PC-3 (cell line): ENCODE data around the gene EGF. TPM values are rescaled to one million over a fixed set of nuclear protein-coding genes. Genes with fewer than 3 reads are reported as not detected.

Source experiments
- ATAC-seq: fragments of 200-7000 bp; cut with Tn5 transposase; 2 replicates; pipeline ENCODE4 v1.9.1; 2020; ENCODE audit warnings: mild to moderate bottlenecking, moderate library complexity
- BruUV-seq: library from RNA; stranded (reverse); fragments of 400-500 nt; replicated peaks from 2 replicates; lab custom pipeline; 2021; lab: Mats Ljungman, UMichigan
- CTCF ChIA-PET: fragments of 300-600 bp; sonication (Branson Sonifier 250); formaldehyde crosslinking; loops from one replicate; lab custom pipeline; 2022; ENCODE audit warnings: antibody characterized with exemption; lab: Charles Lee
- POLR2A ChIA-PET: fragments of 300-600 bp; sonication (Branson Sonifier 250); formaldehyde crosslinking; loops from one replicate; lab custom pipeline; 2022; ENCODE audit warnings: antibody characterized with exemption; ENCODE audit not compliant: unreplicated experiment; lab: Charles Lee
- DNase-seq: peaks from one replicate; pipeline ENCODE4 v3.0.0-alpha.2; 2015
- H2AFZ ChIP-seq: fragments of 300-600 bp; sonication (generic); 2 replicates; pipeline ENCODE4 v1.6.0; 2016; ENCODE audit warnings: antibody characterized with exemption, low read length
- H3F3A ChIP-seq: fragments of 300-600 bp; sonication (generic); one replicate; pipeline ENCODE4 v1.6.0; 2017; ENCODE audit warnings: antibody characterized with exemption, low read length, control low read depth, mild to moderate bottlenecking; ENCODE audit not compliant: unreplicated experiment
- H3K27ac ChIP-seq: fragments of 300-600 bp; sonication (generic); 2 replicates; pipeline ENCODE4 v1.5.1; 2016; ENCODE audit warnings: mild to moderate bottlenecking, low read length
- H3K27me3 ChIP-seq: fragments of 300-600 bp; sonication (generic); 2 replicates; pipeline ENCODE4 v1.6.1; 2016; ENCODE audit warnings: low read length, mixed read lengths
- H3K36me3 ChIP-seq: fragments of 300-600 bp; sonication (generic); 2 replicates; pipeline ENCODE4 v1.6.1; 2016; ENCODE audit warnings: low read depth, mixed run types, low read length, mixed read lengths
- H3K4me1 ChIP-seq: fragments of 300-600 bp; sonication (generic); 2 replicates; pipeline ENCODE4 v1.5.1; 2016; ENCODE audit warnings: low read length; ENCODE audit not compliant: insufficient read depth
- H3K4me2 ChIP-seq: fragments of 300-600 bp; sonication (generic); 2 replicates; pipeline ENCODE4 v1.6.0; 2016; ENCODE audit warnings: low read length
- H3K4me3 ChIP-seq: fragments of 300-600 bp; sonication (generic); 2 replicates; pipeline ENCODE4 v1.5.1; 2016; ENCODE audit warnings: mild to moderate bottlenecking, low read length, mixed read lengths
- H3K79me2 ChIP-seq: fragments of 300-600 bp; sonication (generic); 2 replicates; pipeline ENCODE4 v1.6.1; 2017; ENCODE audit warnings: low read length, mixed read lengths
- H3K9ac ChIP-seq: fragments of 300-600 bp; sonication (generic); 2 replicates; pipeline ENCODE4 v1.6.0; 2016; ENCODE audit warnings: mild to moderate bottlenecking, low read length
- H3K9me2 ChIP-seq: fragments of 300-600 bp; sonication (generic); replicated peaks from 2 replicates; pipeline ENCODE4 v1.6.1; 2016; ENCODE audit warnings: mixed run types, low read length, mixed read lengths
- H3K9me3 ChIP-seq: fragments of 300-600 bp; sonication (generic); 2 replicates; pipeline ENCODE4 v1.6.1; 2016; ENCODE audit warnings: low read length, mixed read lengths
- H4K20me1 ChIP-seq: fragments of 300-600 bp; sonication (generic); 2 replicates; pipeline ENCODE4 v1.6.1; 2016; ENCODE audit warnings: low read length, mixed read lengths
- EZH2 ChIP-seq: fragments of 300-600 bp; sonication (generic); IDR thresholded peaks from one replicate; pipeline ENCODE4 v1.6.1; 2017; ENCODE audit warnings: antibody characterized with exemption, mild to moderate bottlenecking, low read length; ENCODE audit not compliant: unreplicated experiment
- EZH2phosphoT487 ChIP-seq: fragments of 300-600 bp; sonication (generic); IDR thresholded peaks from 2 replicates; pipeline ENCODE4 v1.6.1; 2018; ENCODE audit warnings: mild to moderate bottlenecking, antibody characterized with exemption, low read length, borderline replicate concordance
- intact Hi-C: fragments of 100-400 bp; cut with micrococcal nuclease; formaldehyde crosslinking; loops from 2 replicates; pipeline ENCODE4 v1.9.0; 2023
- total RNA-seq: library from RNA; depleted of rRNA; stranded (reverse); fragments of >200 nt; gene quantifications from 2 replicates; pipeline ENCODE4 v1.2.3, GENCODE V29; 2014
- TF ChIP-seq, protein P1 (sequence below): fragments of 300-600 bp; sonication (generic); conservative IDR thresholded peaks from 2 replicates; pipeline ENCODE4 v1.5.1; 2017; ENCODE audit warnings: antibody characterized with exemption, low read depth, mild to moderate bottlenecking, low read length

Gene EGF
- total RNA-seq, 1 experiment from 2014 or later: 6.1 TPM

DNA sequence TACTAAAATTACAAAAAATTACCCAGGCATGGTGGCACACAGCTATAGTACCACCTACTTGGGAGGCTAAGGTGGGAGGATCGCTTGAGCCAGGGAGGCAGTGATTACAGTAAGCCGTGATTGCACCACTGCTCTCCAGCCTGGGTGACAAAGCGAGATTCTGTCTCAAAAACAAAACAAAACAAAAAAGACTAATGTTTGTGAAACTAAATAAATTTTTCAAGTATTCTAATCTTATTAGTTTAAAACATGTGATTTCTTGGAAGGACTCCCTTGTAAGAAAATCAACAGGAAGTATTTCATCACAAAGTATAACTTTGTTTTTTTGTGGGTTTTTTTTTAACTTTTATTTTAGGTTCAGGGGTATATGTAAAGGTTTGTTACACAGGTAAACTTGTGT, 89.6 kb downstream of the EGF start:
- POLR2A ChIA-PET: no interaction called here

DNA sequence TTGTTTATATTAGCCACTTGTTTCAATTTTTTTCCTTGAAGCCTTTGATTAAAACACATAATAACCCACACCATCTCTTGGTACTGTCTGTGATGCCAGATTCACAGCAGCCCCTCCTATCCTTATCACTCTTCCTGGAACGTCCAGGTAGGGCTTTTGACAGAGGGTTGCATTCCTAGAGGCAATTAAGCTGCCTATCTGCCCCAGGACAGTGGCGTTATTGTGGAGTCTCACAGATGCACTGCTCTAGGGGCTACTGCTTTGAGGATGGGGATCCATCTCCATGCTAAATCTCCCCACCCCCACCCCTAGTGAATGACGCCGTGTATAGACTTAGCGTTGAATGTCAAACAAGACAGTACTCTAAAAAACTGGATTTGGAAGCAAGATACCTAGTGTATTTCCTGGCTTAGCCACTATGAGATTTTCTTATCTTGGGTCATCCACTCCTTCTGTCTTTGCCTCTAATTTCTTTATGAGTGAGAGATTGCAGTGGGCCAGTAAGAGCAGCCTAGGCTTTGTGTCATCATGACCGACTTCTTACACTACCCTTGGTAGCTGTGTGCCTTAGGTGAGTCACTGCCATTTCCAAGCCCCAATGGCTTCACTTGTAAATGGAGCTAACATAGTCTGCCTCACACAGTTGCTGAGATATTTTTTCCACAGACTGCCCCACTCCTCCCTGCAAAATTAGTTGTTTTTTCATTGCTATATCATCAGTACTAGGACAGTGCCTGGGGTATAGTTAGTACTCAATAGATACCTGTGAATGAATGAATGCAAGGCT, 90.9 kb downstream of the EGF start:
- no TSS peak for BruUV-seq
- H3K9me3 ChIP-seq: no peaks in the 10 kb centered on the region
- no peak overlapping the region for H3K4me2 ChIP-seq
- no peaks in the 10 kb centered on the region for H4K20me1 ChIP-seq
- no peak overlapping the region for H3K4me3 ChIP-seq
- no peak overlapping the region for H3K9ac ChIP-seq
- H3F3A ChIP-seq: no peaks in the 10 kb centered on the region
- no peaks in the 10 kb centered on the region; the same call in 1 of the 2 replicates for H3K36me3 ChIP-seq
- CTCF ChIA-PET: interaction anchor here (0.5 kb wide), 1 partner anchor 312 kb away, joined by 3 read pairs; no protein-coding TSS in a partner anchor
- no peaks in the 10 kb centered on the region for H3K4me1 ChIP-seq
- no peaks in the 10 kb centered on the region for H3K9me2 ChIP-seq
- H3K79me2 ChIP-seq: no peaks in the 10 kb centered on the region
- POLR2A ChIA-PET: no interaction called here
- H3K27ac ChIP-seq: no peak overlapping the region
- no peak for ATAC-seq
- H3K27me3 ChIP-seq: no peaks in the 10 kb centered on the region
- no peak for DNase-seq
- intact Hi-C loops: no loop called here
- TF ChIP-seq, protein P1, sequence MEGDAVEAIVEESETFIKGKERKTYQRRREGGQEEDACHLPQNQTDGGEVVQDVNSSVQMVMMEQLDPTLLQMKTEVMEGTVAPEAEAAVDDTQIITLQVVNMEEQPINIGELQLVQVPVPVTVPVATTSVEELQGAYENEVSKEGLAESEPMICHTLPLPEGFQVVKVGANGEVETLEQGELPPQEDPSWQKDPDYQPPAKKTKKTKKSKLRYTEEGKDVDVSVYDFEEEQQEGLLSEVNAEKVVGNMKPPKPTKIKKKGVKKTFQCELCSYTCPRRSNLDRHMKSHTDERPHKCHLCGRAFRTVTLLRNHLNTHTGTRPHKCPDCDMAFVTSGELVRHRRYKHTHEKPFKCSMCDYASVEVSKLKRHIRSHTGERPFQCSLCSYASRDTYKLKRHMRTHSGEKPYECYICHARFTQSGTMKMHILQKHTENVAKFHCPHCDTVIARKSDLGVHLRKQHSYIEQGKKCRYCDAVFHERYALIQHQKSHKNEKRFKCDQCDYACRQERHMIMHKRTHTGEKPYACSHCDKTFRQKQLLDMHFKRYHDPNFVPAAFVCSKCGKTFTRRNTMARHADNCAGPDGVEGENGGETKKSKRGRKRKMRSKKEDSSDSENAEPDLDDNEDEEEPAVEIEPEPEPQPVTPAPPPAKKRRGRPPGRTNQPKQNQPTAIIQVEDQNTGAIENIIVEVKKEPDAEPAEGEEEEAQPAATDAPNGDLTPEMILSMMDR: no peak
- TF ChIP-seq EZH2: no peak
- no peak for TF ChIP-seq EZH2phosphoT487
- no peak overlapping the region for H2AFZ ChIP-seq

More for the DNA sequence above, 89.6 kb downstream of the EGF start:
- Histone ChIP-seq H4K20me1 (no peaks in the 10 kb centered on the region), H3F3A (no peaks in the 10 kb centered on the region), H3K27me3 (no peaks in the 10 kb centered on the region), H2AFZ (no peak overlapping the region), H3K36me3 (no peaks in the 10 kb centered on the region; the same call in 1 of the 2 replicates), H3K4me3 (no peak overlapping the region), H3K9ac (no peak overlapping the region), H3K9me2 (no peaks in the 10 kb centered on the region), H3K9me3 (no peaks in the 10 kb centered on the region), H3K4me1 (no peaks in the 10 kb centered on the region), H3K79me2 (no peaks in the 10 kb centered on the region), H3K4me2 (no peak overlapping the region), H3K27ac (no peak overlapping the region)
- intact Hi-C loops: no loop called here
- BruUV-seq: no TSS peak
- DNase-seq (no peak), ATAC-seq (no peak)
- TF ChIP-seq, protein P1: no peak
- TF ChIP-seq EZH2: no peak
- no peak for TF ChIP-seq EZH2phosphoT487
- CTCF ChIA-PET: no interaction called here

DNA sequence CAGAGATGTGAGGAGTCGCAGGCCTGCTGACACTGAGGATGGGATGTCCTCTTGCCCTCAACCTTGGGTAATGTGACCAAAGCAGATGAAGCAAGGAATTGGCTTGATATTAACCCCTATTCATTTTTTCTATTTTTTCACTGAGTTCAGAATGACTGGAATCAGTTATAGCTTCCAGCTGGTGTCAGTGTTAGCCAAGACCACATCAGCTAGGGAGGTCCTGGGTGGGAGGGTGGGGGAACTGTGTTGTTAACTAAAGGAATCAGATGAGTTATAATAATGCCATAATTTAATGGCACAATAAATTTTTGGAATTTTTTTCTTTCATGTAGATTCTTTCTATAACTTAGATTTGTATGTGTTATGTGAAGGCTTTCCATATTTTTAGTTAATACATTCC, 91.9 kb downstream of the EGF start:
- Histone ChIP-seq H3K27me3 (no peaks in the 10 kb centered on the region), H3K27ac (no peak overlapping the region), H2AFZ (no peak overlapping the region), H4K20me1 (no peaks in the 10 kb centered on the region), H3F3A (no peaks in the 10 kb centered on the region), H3K9me3 (no peaks in the 10 kb centered on the region), H3K79me2 (no peaks in the 10 kb centered on the region), H3K4me2 (no peak overlapping the region), H3K9me2 (no peaks in the 10 kb centered on the region), H3K4me3 (no peak overlapping the region), H3K9ac (no peak overlapping the region), H3K4me1 (no peaks in the 10 kb centered on the region), H3K36me3 (no peaks in the 10 kb centered on the region; the same call in 1 of the 2 replicates)
- DNase-seq: no peak
- no peak for ATAC-seq
- BruUV-seq: no TSS peak
- TF ChIP-seq, protein P1: no peak
- TF ChIP-seq EZH2 (no peak), EZH2phosphoT487 (no peak)
- intact Hi-C loops: no loop called here
- ChIA-PET POLR2A (no interaction called here), CTCF (no interaction called here)
